ENCODE results near the gene MMUT.
"Not testable (repeated sequence)": the region's sequence is repeated elsewhere in the genome, so short reads cannot be mapped to it uniquely, and the experiment has no call there.

The MMUT gene

DNA sequence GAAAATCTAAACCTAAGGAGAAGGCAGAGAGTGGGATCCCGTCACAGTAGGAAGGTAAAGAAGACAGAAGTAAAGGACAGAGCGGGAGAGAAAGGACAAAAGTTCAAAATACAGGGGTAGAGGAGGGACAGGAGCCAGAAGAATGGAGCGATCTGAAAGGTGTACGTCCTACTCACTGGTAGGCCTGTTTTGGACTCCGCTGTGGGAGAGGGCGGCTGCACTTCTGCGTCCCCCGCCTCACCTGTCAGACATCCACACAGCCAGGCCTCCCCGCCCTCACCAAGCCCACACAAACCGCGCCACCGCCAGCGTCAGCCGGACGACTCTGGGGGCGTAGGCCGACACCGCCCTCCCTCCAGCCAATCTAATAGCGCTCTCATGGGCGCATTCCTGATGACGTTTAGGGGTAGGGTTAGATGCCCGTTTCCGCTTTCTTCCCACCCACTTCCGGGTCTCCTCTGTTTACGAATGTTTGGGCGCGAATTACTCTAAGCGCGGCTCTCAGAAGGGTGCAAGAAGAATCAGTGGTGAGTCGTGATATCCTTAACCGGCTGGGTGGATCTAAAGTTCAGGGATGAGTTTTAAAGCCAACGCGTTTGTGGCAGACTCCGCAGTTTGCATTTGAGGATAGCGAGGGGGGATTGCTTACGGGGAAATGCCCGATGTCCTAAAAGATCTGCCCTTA, at the start of gene MMUT, which contains the start of gene CENPQ:
MMUT (minus strand) TSS at position 327 of the 685 bp plus-strand sequence. CDS start 3,787 bp downstream, outside the sequence.
CENPQ (plus strand) TSS at position 444 of the 685 bp plus-strand sequence. CDS start 6,807 bp downstream, outside the sequence.
- peak; percentile 88 for DNase-seq (ENCODE audit: low read depth, low spot score)
- Histone ChIP-seq H3K27ac (ENCODE audit: low read length) (no peak within 1 kb of the TSS), H3K4me1 (ENCODE audit: control insufficient read depth, insufficient read depth, low read length) (no peaks in the 10 kb centered on the region), H3K36me3 (ENCODE audit: control insufficient read depth, insufficient read depth, low read length) (no peaks in the 10 kb centered on the region), H3K27me3 (ENCODE audit: control insufficient read depth, insufficient read depth, low read length) (no peaks in the 10 kb centered on the region), H3K4me3 (ENCODE audit: low read length) (peak within 1 kb of the TSS; percentile 91), H3K9me3 (ENCODE audit: control insufficient read depth, insufficient read depth, low read length) (no peaks in the 10 kb centered on the region)
- no CpG with 5 or more reads among the region's 37 CpGs for WGBS (ENCODE audit: insufficient coverage, insufficient read length)

DNA sequence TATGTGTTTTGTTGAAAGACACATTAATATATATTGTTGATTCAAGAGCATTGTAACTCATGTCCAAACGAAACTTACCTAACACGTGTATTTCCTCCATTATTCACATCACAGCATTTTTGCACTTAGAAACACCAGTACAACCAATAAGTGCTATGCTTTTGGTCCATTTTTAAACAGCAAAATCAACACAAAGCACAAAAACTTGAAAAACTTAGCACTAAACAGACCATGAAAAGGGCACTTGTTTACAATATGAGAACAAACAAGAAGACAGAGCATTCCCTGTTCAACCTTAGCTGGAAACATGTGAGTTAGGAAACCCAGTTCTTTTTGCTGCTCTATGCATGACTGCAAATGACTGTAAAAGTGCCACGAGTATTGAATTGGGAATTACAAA, 46.3 kb upstream of the MMUT start:
- Histone ChIP-seq H3K4me1 (ENCODE audit: control insufficient read depth, insufficient read depth, low read length) (no peaks in the 10 kb centered on the region), H3K36me3 (ENCODE audit: control insufficient read depth, insufficient read depth, low read length) (no peaks in the 10 kb centered on the region), H3K9me3 (ENCODE audit: control insufficient read depth, insufficient read depth, low read length) (no peaks in the 10 kb centered on the region), H3K27me3 (ENCODE audit: control insufficient read depth, insufficient read depth, low read length) (no peaks in the 10 kb centered on the region), H3K27ac (ENCODE audit: low read length) (no peak overlapping the region), H3K4me3 (ENCODE audit: low read length) (no peak overlapping the region)
- WGBS (ENCODE audit: insufficient coverage, insufficient read length): no CpG with 5 or more reads among the region's 3 CpGs
- DNase-seq (ENCODE audit: low read depth, low spot score): no peak

DNA sequence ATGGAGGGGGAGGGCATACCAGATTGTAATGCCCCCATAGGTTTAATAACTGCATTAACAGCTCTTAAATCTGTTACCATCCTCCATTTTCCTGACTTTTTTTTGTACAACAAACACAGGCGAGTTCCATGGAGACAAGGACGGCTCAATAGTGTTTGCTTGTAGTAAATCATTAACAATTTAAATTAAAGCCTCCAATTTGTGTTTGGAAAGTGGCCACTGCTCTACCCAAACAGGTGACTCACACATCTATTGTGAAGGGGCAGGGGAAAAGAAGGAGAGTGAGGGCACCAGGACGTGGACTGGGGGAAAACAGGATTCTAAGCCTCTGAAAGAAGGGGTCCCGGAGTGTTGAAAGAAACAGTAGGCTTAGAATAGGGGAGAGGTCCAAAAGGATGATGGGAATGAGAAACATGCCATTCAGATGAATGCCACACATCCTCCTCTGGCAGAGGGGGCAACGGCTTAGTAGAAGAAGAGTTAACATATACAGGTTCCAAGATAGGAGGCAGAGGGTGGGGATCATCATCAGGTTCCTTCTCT, 43.6 kb upstream of the MMUT start:
- no peaks in the 10 kb centered on the region for H3K4me1 ChIP-seq (ENCODE audit: control insufficient read depth, insufficient read depth, low read length)
- no peak overlapping the region for H3K27ac ChIP-seq (ENCODE audit: low read length)
- H3K9me3 ChIP-seq (ENCODE audit: control insufficient read depth, insufficient read depth, low read length): no peaks in the 10 kb centered on the region
- WGBS (ENCODE audit: insufficient coverage, insufficient read length): no CpG with 5 or more reads among the region's 5 CpGs
- H3K36me3 ChIP-seq (ENCODE audit: control insufficient read depth, insufficient read depth, low read length): no peaks in the 10 kb centered on the region
- no peak for DNase-seq (ENCODE audit: low read depth, low spot score)
- H3K4me3 ChIP-seq (ENCODE audit: low read length): no peak overlapping the region
- H3K27me3 ChIP-seq (ENCODE audit: control insufficient read depth, insufficient read depth, low read length): no peaks in the 10 kb centered on the region

DNA sequence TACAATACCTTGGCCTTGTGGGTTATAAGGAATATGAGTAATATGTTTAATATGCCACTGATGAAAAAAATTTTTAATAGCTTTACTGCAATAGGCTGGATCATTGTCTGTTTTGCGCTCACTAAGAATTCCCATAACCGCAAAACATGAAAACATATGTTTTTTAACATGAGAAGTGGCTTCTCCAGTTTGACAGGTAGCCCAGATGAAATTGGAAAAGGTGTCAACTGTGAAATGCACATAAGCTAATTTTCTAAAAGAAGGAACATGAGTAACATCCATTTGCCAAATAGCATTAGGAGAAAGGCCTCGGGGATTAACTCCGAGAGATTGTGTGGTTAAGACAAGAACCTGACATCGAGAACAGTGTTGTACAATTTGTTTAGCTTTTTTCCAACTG, 41.6 kb upstream of the MMUT start:
- H3K4me1 ChIP-seq (ENCODE audit: control insufficient read depth, insufficient read depth, low read length): no peaks in the 10 kb centered on the region
- H3K9me3 ChIP-seq (ENCODE audit: control insufficient read depth, insufficient read depth, low read length): no peaks in the 10 kb centered on the region
- H3K27me3 ChIP-seq (ENCODE audit: control insufficient read depth, insufficient read depth, low read length): no peaks in the 10 kb centered on the region
- no peak overlapping the region for H3K27ac ChIP-seq (ENCODE audit: low read length)
- WGBS (ENCODE audit: insufficient coverage, insufficient read length): no CpG with 5 or more reads among the region's 5 CpGs
- DNase-seq (ENCODE audit: low read depth, low spot score): no peak
- H3K36me3 ChIP-seq (ENCODE audit: control insufficient read depth, insufficient read depth, low read length): no peaks in the 10 kb centered on the region
- H3K4me3 ChIP-seq (ENCODE audit: low read length): no peak overlapping the region

DNA sequence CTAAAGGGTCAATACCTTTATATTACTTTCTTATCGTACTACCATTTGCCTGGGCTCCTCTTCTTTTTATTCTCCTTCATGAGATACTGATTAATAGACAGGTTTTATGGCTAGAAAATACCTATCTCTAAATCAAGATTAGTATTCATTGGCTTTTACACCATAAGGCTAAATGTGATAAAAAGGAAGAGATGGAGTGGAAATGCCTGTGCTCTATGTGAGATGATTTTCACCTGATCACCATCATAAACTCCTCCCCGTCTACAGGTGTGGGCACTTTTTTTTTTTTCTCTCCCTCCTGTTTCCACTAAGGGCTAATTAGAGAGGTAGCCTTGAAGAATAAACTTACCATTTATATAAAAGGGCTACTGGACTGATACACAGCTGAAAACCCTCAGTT, 36.6 kb upstream of the MMUT start, which contains the start of gene GLYATL3:
GLYATL3 (plus strand) TSS at position 301 of the 400 bp plus-strand sequence. CDS start 12,068 bp downstream, outside the sequence.
- Histone ChIP-seq H3K27ac (ENCODE audit: low read length) (no peak within 1 kb of the TSS), H3K4me1 (ENCODE audit: control insufficient read depth, insufficient read depth, low read length) (no peaks in the 10 kb centered on the region), H3K4me3 (ENCODE audit: low read length) (no peak within 1 kb of the TSS), H3K27me3 (ENCODE audit: control insufficient read depth, insufficient read depth, low read length) (no peaks in the 10 kb centered on the region), H3K36me3 (ENCODE audit: control insufficient read depth, insufficient read depth, low read length) (no peaks in the 10 kb centered on the region), H3K9me3 (ENCODE audit: control insufficient read depth, insufficient read depth, low read length) (no peaks in the 10 kb centered on the region)
- no CpG with 5 or more reads among the region's 2 CpGs for WGBS (ENCODE audit: insufficient coverage, insufficient read length)
- DNase-seq (ENCODE audit: low read depth, low spot score): no peak

DNA sequence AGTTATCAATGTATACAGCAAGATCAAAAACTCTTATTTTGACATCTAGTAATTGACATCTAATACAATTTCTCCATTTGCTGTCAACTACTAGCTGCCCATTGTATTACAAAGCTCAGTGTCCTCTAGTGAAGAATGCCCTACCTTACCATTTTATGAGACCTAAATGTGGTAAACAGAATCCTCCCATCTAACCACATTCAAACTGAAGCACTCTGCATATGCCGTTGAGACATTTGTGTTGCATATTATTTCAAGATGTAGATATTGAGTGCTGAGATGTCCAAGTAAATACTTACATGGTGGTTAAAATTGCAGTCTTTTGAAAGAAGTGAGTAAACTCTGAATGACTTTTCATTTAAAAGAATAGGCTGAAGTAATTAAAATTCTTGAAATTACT, 36.1 kb upstream of the MMUT start:
- Histone ChIP-seq H3K9me3 (ENCODE audit: control insufficient read depth, insufficient read depth, low read length) (no peaks in the 10 kb centered on the region), H3K4me3 (ENCODE audit: low read length) (no peak overlapping the region), H3K36me3 (ENCODE audit: control insufficient read depth, insufficient read depth, low read length) (no peaks in the 10 kb centered on the region), H3K4me1 (ENCODE audit: control insufficient read depth, insufficient read depth, low read length) (no peaks in the 10 kb centered on the region), H3K27me3 (ENCODE audit: control insufficient read depth, insufficient read depth, low read length) (no peaks in the 10 kb centered on the region), H3K27ac (ENCODE audit: low read length) (no peak overlapping the region)
- DNase-seq (ENCODE audit: low read depth, low spot score): no peak
- WGBS (ENCODE audit: insufficient coverage, insufficient read length): no CpG with 5 or more reads among the region's 1 CpG

DNA sequence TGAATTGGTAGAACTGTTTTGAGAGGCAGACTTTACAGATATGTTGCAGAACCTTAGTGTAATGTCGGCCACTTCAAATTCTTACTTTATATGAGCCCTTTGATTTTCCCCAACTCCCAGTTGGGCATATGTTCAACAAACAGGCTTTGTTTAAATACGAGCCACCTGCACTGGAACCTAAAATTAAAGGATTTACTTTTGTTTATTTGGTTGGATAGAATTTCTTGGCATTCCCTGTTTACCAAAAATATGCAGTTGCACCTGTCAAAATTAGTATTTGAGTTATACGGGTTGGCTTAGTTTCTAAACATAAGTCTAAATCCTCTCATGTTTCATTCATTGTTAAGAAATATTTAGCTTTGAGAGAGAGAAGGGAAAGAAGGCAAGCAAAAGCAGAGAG, 34.3 kb upstream of the MMUT start:
- no CpG with 5 or more reads among the region's 3 CpGs for WGBS (ENCODE audit: insufficient coverage, insufficient read length)
- H3K4me1 ChIP-seq (ENCODE audit: control insufficient read depth, insufficient read depth, low read length): no peaks in the 10 kb centered on the region
- DNase-seq (ENCODE audit: low read depth, low spot score): no peak
- H3K9me3 ChIP-seq (ENCODE audit: control insufficient read depth, insufficient read depth, low read length): no peaks in the 10 kb centered on the region
- no peaks in the 10 kb centered on the region for H3K27me3 ChIP-seq (ENCODE audit: control insufficient read depth, insufficient read depth, low read length)
- no peak overlapping the region for H3K4me3 ChIP-seq (ENCODE audit: low read length)
- H3K27ac ChIP-seq (ENCODE audit: low read length): no peak overlapping the region
- H3K36me3 ChIP-seq (ENCODE audit: control insufficient read depth, insufficient read depth, low read length): no peaks in the 10 kb centered on the region

DNA sequence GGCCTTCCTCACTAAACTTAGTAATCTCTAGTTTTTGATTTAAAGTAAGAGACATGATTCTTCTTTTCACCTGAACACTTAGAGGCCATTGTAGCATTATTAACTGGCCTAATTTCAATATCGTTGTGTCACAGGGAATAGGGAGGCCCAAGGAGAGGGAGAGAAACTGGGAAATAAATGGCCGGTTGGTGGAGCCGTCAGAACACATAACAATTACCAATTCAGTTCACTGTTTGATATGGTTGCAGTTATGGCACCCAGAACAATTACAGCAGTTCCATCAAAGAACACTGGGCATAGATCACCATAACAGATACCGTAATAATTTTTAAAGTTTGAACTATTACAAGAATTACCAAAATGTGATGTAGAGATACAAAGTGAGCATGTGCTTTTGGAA, 27.6 kb upstream of the MMUT start:
- no CpG with 5 or more reads among the region's 4 CpGs for WGBS (ENCODE audit: insufficient coverage, insufficient read length)
- no peaks in the 10 kb centered on the region for H3K9me3 ChIP-seq (ENCODE audit: control insufficient read depth, insufficient read depth, low read length)
- H3K27ac ChIP-seq (ENCODE audit: low read length): no peak overlapping the region
- H3K36me3 ChIP-seq (ENCODE audit: control insufficient read depth, insufficient read depth, low read length): peaks cover 5% of the 10 kb centered on the region; the same call in 1 of the 2 replicates
- no peaks in the 10 kb centered on the region for H3K27me3 ChIP-seq (ENCODE audit: control insufficient read depth, insufficient read depth, low read length)
- no peak for DNase-seq (ENCODE audit: low read depth, low spot score)
- H3K4me3 ChIP-seq (ENCODE audit: low read length): no peak overlapping the region
- H3K4me1 ChIP-seq (ENCODE audit: control insufficient read depth, insufficient read depth, low read length): no peaks in the 10 kb centered on the region

DNA sequence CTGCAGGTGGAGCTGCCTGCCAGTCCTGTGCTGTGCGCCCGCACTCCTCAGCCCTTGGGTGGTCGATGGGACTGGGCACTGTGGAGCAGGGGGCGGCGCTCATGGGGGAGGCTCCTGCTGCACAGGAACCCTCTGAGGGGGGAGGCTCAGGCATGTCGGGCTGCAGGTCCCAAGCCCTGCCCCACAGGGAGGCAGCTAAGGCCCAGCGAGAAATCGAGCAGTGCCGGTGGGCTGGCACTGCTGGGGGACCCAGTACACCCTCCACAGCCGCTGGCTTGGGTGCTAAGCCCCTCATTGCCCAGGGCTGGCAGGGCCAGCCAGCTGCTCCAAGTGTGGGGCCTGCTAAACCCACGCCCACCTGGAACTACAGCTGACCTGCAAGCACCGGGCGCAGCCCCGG, 20.3 kb upstream of the MMUT start:
- not testable (repeated sequence) for H3K36me3 ChIP-seq (ENCODE audit: control insufficient read depth, insufficient read depth, low read length); H3K27me3 ChIP-seq (ENCODE audit: control insufficient read depth, insufficient read depth, low read length); H3K4me3 ChIP-seq (ENCODE audit: low read length); H3K9me3 ChIP-seq (ENCODE audit: control insufficient read depth, insufficient read depth, low read length); H3K4me1 ChIP-seq (ENCODE audit: control insufficient read depth, insufficient read depth, low read length); DNase-seq (ENCODE audit: low read depth, low spot score); H3K27ac ChIP-seq (ENCODE audit: low read length)
- no CpG with 5 or more reads among the region's 14 CpGs for WGBS (ENCODE audit: insufficient coverage, insufficient read length)

DNA sequence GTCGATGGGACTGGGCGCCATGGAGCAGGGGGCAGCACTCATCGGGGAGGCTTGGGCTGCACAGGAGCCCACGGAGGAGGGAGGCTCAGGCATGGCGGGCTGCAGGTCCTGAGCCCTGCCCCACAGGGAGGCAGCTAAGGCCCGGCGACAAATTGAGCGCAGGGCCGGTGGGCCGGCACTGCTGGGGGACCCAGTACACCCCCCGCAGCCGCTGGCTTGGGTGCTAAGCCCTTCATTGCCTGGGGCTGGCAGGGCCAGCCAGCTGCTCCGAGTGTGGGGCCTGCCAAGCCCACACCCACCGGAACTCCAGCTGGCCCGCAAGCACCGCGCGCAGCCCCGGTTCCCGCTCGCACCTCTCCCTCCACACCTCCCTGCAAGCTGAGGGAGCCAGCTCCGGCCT, 18.8 kb upstream of the MMUT start:
- H3K9me3 ChIP-seq (ENCODE audit: control insufficient read depth, insufficient read depth, low read length); H3K27ac ChIP-seq (ENCODE audit: low read length); H3K36me3 ChIP-seq (ENCODE audit: control insufficient read depth, insufficient read depth, low read length); H3K4me1 ChIP-seq (ENCODE audit: control insufficient read depth, insufficient read depth, low read length); H3K27me3 ChIP-seq (ENCODE audit: control insufficient read depth, insufficient read depth, low read length); H3K4me3 ChIP-seq (ENCODE audit: low read length); DNase-seq (ENCODE audit: low read depth, low spot score): not testable (repeated sequence)
- WGBS (ENCODE audit: insufficient coverage, insufficient read length): no CpG with 5 or more reads among the region's 22 CpGs

All from iPS DF 6.9 (cell line).